Measurements from ENCODE around the gene TMEM25. TPM values are rescaled to one million over a fixed set of nuclear protein-coding genes. Genes with fewer than 3 reads are reported as not detected.

TMEM25 gene
- total RNA-seq, 6 experiments from 2014 or later = 9.2 to 31.0 (median 23.5) TPM

DNA sequence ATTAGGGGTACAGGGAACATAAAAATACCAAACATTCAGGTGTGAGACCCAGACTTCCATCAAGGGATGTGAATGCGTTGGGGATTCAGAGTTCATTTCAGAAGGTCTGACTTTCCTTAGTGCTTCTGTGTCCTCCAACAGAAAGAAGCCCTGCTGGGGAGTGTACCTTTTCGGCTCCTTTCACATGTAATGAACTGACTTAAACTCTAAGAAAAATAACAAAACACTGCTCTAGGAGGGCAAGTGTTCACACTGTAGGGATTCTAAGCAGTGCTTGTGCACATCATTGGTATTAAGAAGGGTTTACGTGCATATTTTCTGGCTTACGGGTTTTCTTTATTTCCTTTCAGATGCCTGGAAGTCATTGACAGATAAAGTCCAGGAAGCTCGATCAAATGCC lies 19.4 kb upstream of the TMEM25 start:
- Histone ChIP-seq H3K9me3 (no peaks in the 10 kb centered on the region), H3K27ac (no peak overlapping the region), H3K36me3 (peaks cover 10 to 87% (median 36%) of the 10 kb centered on the region in 4 donors), H3K4me3 (no peak overlapping the region), H3K27me3 (no peaks in the 10 kb centered on the region), H3K4me1 (no peaks in the 10 kb centered on the region)
- WGBS (ENCODE audit: insufficient coverage, low coverage, low lambda C conversion rate, missing lambda C conversion rate) = 81% methylated on average over 5 of the region's 5 CpGs
- intact Hi-C loops (cut with DNase I) = no loop called here
- DNase-seq (no peak), ATAC-seq (no peak)
- no peak for TF ChIP-seq POLR2A (IDR thresholded peaks at IDR 0.05)
- TF ChIP-seq, protein P1, sequence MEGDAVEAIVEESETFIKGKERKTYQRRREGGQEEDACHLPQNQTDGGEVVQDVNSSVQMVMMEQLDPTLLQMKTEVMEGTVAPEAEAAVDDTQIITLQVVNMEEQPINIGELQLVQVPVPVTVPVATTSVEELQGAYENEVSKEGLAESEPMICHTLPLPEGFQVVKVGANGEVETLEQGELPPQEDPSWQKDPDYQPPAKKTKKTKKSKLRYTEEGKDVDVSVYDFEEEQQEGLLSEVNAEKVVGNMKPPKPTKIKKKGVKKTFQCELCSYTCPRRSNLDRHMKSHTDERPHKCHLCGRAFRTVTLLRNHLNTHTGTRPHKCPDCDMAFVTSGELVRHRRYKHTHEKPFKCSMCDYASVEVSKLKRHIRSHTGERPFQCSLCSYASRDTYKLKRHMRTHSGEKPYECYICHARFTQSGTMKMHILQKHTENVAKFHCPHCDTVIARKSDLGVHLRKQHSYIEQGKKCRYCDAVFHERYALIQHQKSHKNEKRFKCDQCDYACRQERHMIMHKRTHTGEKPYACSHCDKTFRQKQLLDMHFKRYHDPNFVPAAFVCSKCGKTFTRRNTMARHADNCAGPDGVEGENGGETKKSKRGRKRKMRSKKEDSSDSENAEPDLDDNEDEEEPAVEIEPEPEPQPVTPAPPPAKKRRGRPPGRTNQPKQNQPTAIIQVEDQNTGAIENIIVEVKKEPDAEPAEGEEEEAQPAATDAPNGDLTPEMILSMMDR (IDR thresholded peaks at IDR 0.05) = no peak

DNA sequence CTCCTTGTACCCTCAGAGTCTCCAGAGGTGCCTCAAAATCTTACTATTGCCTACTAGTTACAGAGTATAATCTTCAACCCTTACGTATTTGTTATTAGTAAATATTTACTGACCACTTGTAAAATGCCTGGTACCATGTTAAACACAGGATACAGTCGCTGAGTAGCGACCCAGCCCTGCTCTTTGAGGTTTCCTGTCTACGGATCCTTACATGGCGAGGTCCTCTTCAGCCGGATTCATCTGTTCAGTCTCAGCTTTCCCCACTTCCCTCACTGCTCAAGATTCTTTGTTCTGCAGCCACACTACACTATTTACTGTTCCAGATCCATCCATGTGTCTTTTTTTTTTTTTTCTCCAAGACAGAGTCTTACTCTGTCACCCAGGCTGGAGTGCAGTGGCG lies 16.9 kb upstream of the TMEM25 start:
- DNase-seq = no peak
- Histone ChIP-seq H3K9me3 (no peaks in the 10 kb centered on the region), H3K4me1 (peaks cover 0 to 4% (median 2%) of the 10 kb centered on the region in 4 donors), H3K27me3 (no peaks in the 10 kb centered on the region), H3K27ac (no peak overlapping the region), H3K36me3 (peaks cover 6 to 79% (median 28%) of the 10 kb centered on the region in 4 donors), H3K4me3 (no peak overlapping the region)
- intact Hi-C loops (cut with DNase I) = no loop called here
- ATAC-seq = no peak
- no peak for TF ChIP-seq POLR2A (IDR thresholded peaks at IDR 0.05)
- TF ChIP-seq, protein P1 (IDR thresholded peaks at IDR 0.05) = no peak
- 77% methylated on average over 7 of the region's 7 CpGs for WGBS (ENCODE audit: insufficient coverage, low coverage, low lambda C conversion rate, missing lambda C conversion rate)

DNA sequence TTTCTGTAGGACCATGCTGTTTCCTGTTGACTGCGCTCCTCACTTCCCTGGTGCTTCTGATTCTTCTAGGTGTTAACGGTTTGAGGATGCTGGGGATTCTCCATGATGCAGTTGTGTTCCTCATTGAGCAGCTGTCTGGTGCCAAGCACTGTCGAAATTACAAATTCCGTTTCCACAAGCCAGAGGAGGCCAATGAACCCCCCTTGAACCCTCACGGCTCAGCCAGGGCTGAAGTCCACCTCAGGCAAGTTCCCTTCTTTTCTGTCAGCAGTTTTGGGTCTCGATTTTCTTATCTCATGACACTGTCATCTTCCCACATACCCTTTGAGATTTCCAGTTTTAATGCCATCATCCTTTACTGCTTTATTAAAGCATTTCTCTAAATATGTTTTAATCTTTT lies 11.4 kb upstream of the TMEM25 start:
- peak overlapping the region in 2 of 3 donors; percentile 61 to 82 for H3K27ac ChIP-seq

DNA sequence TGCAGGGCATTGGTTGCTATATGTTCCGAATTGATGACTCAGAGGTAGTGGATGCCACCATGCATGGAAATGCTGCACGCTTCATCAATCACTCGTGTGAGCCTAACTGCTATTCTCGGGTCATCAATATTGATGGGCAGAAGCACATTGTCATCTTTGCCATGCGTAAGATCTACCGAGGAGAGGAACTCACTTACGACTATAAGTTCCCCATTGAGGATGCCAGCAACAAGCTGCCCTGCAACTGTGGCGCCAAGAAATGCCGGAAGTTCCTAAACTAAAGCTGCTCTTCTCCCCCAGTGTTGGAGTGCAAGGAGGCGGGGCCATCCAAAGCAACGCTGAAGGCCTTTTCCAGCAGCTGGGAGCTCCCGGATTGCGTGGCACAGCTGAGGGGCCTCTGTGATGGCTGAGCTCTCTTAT lies 9.1 kb upstream of the TMEM25 start:
- 77% methylated on average over 7 of the region's 13 CpGs for WGBS (ENCODE audit: insufficient coverage, low coverage, low lambda C conversion rate, missing lambda C conversion rate)
- H3K27ac ChIP-seq = peak overlapping the region in 1 of 3 donors; percentile 52
- intact Hi-C loops (cut with DNase I) = no loop called here
- peaks cover 0 to 67% (median 16%) of the 10 kb centered on the region in 4 donors for H3K4me1 ChIP-seq
- H3K4me3 ChIP-seq = no peak overlapping the region
- no peaks in the 10 kb centered on the region for H3K9me3 ChIP-seq
- TF ChIP-seq POLR2A (IDR thresholded peaks at IDR 0.05) = no peak
- DNase-seq (no peak), ATAC-seq (no peak)
- peaks cover 0 to 35% (median 17%) of the 10 kb centered on the region in 4 donors for H3K36me3 ChIP-seq
- H3K27me3 ChIP-seq = no peaks in the 10 kb centered on the region

More for the DNA sequence above, 11.4 kb upstream of the TMEM25 start:
- intact Hi-C loops (cut with DNase I) = no loop called here
- TF ChIP-seq POLR2A (IDR thresholded peaks at IDR 0.05) = no peak
- TF ChIP-seq, protein P1 (IDR thresholded peaks at IDR 0.05) = no peak
- Histone ChIP-seq H3K4me1 (peaks cover 0 to 50% (median 7%) of the 10 kb centered on the region in 4 donors), H3K4me3 (peak overlapping the region in 2 of 3 donors; percentile 19 to 46), H3K27me3 (no peaks in the 10 kb centered on the region), H3K9me3 (no peaks in the 10 kb centered on the region), H3K36me3 (peaks cover 0 to 53% (median 20%) of the 10 kb centered on the region in 4 donors)
- DNase-seq (peak in 2 of 3 donors; percentile 82 to 87), ATAC-seq (peak; percentile 84 to 92 (median 89))
- WGBS (ENCODE audit: insufficient coverage, low coverage, low lambda C conversion rate, missing lambda C conversion rate) = 12% methylated on average over 5 of the region's 6 CpGs

DNA sequence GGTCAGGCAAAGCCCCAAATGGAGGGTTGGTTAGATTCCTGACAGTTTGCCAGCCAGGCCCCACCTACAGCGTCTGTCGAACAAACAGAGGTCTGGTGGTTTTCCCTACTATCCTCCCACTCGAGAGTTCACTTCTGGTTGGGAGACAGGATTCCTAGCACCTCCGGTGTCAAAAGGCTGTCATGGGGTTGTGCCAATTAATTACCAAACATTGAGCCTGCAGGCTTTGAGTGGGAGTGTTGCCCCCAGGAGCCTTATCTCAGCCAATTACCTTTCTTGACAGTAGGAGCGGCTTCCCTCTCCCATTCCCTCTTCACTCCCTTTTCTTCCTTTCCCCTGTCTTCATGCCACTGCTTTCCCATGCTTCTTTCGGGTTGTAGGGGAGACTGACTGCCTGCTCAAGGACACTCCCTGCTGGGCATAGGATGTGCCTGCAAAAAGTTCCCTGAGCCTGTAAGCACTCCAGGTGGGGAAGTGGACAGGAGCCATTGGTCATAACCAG lies 8.4 kb upstream of the TMEM25 start:
- 50% methylated on average over 2 of the region's 6 CpGs for WGBS (ENCODE audit: insufficient coverage, low coverage, low lambda C conversion rate, missing lambda C conversion rate)
- DNase-seq = no peak
- Histone ChIP-seq H3K4me3 (no peak overlapping the region), H3K27ac (peak overlapping the region in 1 of 3 donors; percentile 52), H3K4me1 (peaks cover 0 to 67% (median 16%) of the 10 kb centered on the region in 4 donors), H3K9me3 (no peaks in the 10 kb centered on the region), H3K27me3 (no peaks in the 10 kb centered on the region), H3K36me3 (peaks cover 0 to 30% (median 17%) of the 10 kb centered on the region in 4 donors)
- peak; percentile 8 to 29 (median 16) for ATAC-seq
- TF ChIP-seq, protein P1 (IDR thresholded peaks at IDR 0.05) = peak in 3 of 4 donors; percentile 17 to 54 (median 30)
- no peak for TF ChIP-seq POLR2A (IDR thresholded peaks at IDR 0.05)
- intact Hi-C loops (cut with DNase I) = no loop called here
